PFSK-1 (cell line): ENCODE measurements around the gene MAP3K6.

Experiments used
- FOXP2 ChIP-seq: optimal IDR thresholded peaks from 2 replicates; pipeline ENCODE3; 2011; ENCODE audit warnings: borderline replicate concordance, control low read depth, inconsistent platforms; ENCODE audit not compliant: insufficient read depth; ENCODE audit errors: extremely low read length, extremely low read depth
- POLR2AphosphoS5 ChIP-seq: IDR thresholded peaks from 2 replicates; pipeline ENCODE4 v1.6.1; 2012; ENCODE audit warnings: low read depth, mild to moderate bottlenecking, control low read depth, low read length, moderate library complexity
- REST ChIP-seq, 2 experiments: IDR thresholded peaks; 2 replicates each; pipeline versions ENCODE4 v1.6.1 to v1.8.0; 2011 to 2012; ENCODE audit warnings: low read depth in 2 of 2, low read length in 2 of 2, control low read depth in 1 of 2, inconsistent platforms in 1 of 2, mild to moderate bottlenecking in 1 of 2, moderate library complexity in 1 of 2; ENCODE audit not compliant: insufficient read depth in 1 of 2
- SIN3A ChIP-seq: IDR thresholded peaks from 2 replicates; pipeline ENCODE4 v1.6.1; 2012; ENCODE audit warnings: mild to moderate bottlenecking, low read length, moderate library complexity, borderline replicate concordance; ENCODE audit not compliant: insufficient read depth
- TAF1 ChIP-seq: IDR thresholded peaks from 2 replicates; pipeline ENCODE4 v1.6.1; 2012; ENCODE audit warnings: low read length, control low read depth, borderline replicate concordance; ENCODE audit not compliant: insufficient read depth

The MAP3K6 gene

DNA sequence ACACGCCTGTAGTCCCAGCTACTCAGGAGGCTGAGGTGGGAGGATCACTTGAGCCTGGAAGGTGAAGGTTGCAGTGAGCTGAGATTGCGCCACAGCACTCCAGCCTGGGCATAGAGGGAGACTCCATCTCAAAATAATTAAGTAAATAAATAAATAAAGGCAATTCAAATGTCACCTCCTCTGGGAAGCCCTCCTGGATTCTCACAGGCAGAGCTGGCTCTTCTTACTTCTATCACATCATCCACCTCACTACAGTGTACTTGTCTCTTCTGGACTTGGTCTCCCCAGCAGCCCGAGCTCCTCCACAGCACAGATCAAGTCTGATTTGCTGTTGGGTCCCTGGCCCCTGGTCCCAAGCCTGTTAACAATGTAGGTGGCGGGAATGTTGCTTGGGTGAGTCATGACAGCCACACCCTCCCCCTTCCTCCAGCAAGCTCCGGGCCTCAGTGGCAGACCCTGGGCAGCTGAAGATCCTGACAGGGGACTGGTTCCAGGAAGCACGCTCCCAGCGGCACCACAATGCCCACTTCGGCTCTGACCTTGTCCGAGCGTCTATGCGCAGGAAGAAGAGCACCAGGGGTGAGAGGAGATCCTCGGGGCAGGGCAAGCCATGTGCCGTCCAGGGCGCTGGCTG, 19.7 kb downstream of the MAP3K6 start:
- TF ChIP-seq REST (IDR thresholded peaks at IDR 0.05; ENCODE audit: insufficient read depth in 1 of 2, low read depth in 2 of 2, low read length in 2 of 2), result no peak
- no peak for TF ChIP-seq SIN3A
- no peak for TF ChIP-seq POLR2AphosphoS5
- no peak for TF ChIP-seq FOXP2
- TF ChIP-seq TAF1, result no peak

DNA sequence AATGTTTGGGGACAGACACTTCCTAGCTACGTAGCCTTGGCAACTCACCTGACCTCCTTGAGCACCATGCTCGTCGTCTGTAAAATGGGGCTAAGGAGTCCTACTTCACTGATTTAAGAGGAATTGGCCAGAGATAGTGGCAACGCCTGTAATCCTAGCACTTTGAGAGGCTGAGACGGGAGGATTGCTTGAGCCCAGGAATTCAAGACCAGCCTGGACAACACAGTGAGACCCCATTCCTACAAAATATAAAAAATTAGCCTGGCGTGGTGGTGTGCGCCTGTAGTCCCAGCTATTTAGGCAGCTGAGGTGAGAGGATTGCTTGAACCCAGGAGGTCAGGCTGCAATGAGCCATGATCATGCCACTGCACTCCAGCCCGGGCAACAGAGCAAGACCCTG, 20.4 kb downstream of the MAP3K6 start:
- TF ChIP-seq FOXP2 (no peak), TAF1 (no peak), SIN3A (no peak), REST (IDR thresholded peaks at IDR 0.05; ENCODE audit: insufficient read depth in 1 of 2, low read depth in 2 of 2, low read length in 2 of 2) (no peak), POLR2AphosphoS5 (no peak)

DNA sequence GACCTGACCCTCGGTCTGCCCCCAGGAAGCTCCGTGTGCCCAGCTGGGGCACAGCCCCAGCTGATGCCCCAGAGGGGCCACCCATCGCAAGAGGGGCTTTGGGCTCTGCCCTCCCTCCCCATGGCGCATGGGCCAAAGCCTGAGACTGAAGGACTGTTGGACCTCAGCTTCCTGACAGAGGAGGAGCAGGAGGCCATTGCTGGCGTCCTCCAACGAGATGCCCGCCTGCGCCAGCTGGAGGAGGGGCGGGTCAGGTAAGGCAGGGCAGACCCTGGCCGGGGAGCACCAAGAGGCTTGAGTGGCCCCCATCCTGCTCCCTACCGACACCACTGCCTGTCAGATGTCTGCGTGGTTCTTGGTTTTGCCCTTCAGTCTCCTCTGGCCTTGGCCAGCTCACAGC, 21.5 kb downstream of the MAP3K6 start:
- TF ChIP-seq FOXP2 (no peak), POLR2AphosphoS5 (no peak), TAF1 (no peak), SIN3A (no peak), REST (IDR thresholded peaks at IDR 0.05; ENCODE audit: insufficient read depth in 1 of 2, low read depth in 2 of 2, low read length in 2 of 2) (no peak)

GRCh38 chr1:27343639-27344025, 23.1 kb downstream of the MAP3K6 start:
- TF ChIP-seq SIN3A (no peak), TAF1 (no peak), REST (IDR thresholded peaks at IDR 0.05; ENCODE audit: insufficient read depth in 1 of 2, low read depth in 2 of 2, low read length in 2 of 2) (no peak), FOXP2 (no peak)

GRCh38 chr1:27342778-27343638, 23.8 kb downstream of the MAP3K6 start:
- TF ChIP-seq REST (IDR thresholded peaks at IDR 0.05; ENCODE audit: insufficient read depth in 1 of 2, low read depth in 2 of 2, low read length in 2 of 2) (no peak), FOXP2 (no peak), POLR2AphosphoS5 (no peak), SIN3A (no peak)
